SU-DHL-6 (cell line): Measurements from ENCODE around the gene MORC1.

Experiments used
- EZH2phosphoT487 ChIP-seq: fragments of 200-600 bp; sonication (generic), shearing (Covaris generic); conservative IDR thresholded peaks from 2 replicates; pipeline ENCODE4 v1.6.1; 2018; ENCODE audit warnings: mild to moderate bottlenecking, antibody characterized with exemption, low read length, moderate library complexity, mixed read lengths
- TF ChIP-seq, protein P1 (sequence below): fragments of 200-600 bp; sonication (generic); IDR thresholded peaks from one replicate; pipeline ENCODE4 v1.5.1; 2017; ENCODE audit warnings: antibody characterized with exemption, mild to moderate bottlenecking, low read length, moderate library complexity; ENCODE audit not compliant: insufficient read depth, poor library complexity, severe bottlenecking

DNA sequence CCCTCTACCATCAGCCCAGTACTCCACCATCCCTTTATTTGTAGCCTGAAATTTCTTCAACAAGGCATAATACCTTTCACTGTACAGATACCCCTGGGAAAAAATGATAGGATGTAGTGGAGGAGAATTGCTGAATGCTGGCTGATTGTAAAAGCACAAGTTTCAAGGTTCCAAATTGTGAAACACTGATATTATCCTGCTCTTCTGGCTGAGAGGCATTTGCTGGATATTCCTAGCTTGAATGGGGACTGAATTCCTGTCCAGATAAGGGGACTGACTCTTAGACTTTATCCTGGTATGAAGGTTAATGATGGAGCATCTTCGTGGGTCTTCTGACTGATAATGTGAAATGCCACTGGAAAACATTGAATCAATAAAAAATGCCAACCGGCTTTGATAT lies 9.6 kb upstream of the MORC1 start:
- TF ChIP-seq, protein P1, sequence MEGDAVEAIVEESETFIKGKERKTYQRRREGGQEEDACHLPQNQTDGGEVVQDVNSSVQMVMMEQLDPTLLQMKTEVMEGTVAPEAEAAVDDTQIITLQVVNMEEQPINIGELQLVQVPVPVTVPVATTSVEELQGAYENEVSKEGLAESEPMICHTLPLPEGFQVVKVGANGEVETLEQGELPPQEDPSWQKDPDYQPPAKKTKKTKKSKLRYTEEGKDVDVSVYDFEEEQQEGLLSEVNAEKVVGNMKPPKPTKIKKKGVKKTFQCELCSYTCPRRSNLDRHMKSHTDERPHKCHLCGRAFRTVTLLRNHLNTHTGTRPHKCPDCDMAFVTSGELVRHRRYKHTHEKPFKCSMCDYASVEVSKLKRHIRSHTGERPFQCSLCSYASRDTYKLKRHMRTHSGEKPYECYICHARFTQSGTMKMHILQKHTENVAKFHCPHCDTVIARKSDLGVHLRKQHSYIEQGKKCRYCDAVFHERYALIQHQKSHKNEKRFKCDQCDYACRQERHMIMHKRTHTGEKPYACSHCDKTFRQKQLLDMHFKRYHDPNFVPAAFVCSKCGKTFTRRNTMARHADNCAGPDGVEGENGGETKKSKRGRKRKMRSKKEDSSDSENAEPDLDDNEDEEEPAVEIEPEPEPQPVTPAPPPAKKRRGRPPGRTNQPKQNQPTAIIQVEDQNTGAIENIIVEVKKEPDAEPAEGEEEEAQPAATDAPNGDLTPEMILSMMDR, result no peak
- TF ChIP-seq EZH2phosphoT487, result no peak
